GM12892 (cell line): ENCODE results near the gene PROKR1.

ENCODE experiments used
- POLR2A ChIP-seq: IDR thresholded peaks from 2 replicates; pipeline ENCODE4 v1.6.1; 2011; ENCODE audit warnings: low read depth, low read length, control low read depth
- POLR2AphosphoS5 ChIP-seq: IDR thresholded peaks from 2 replicates; pipeline ENCODE4 v1.6.1; 2011; ENCODE audit warnings: low read depth, low read length, control low read depth
- TAF1 ChIP-seq: IDR thresholded peaks from 2 replicates; pipeline ENCODE4 v1.6.1; 2011; ENCODE audit warnings: low read depth, mild to moderate bottlenecking, control low read depth, low read length, borderline replicate concordance

DNA sequence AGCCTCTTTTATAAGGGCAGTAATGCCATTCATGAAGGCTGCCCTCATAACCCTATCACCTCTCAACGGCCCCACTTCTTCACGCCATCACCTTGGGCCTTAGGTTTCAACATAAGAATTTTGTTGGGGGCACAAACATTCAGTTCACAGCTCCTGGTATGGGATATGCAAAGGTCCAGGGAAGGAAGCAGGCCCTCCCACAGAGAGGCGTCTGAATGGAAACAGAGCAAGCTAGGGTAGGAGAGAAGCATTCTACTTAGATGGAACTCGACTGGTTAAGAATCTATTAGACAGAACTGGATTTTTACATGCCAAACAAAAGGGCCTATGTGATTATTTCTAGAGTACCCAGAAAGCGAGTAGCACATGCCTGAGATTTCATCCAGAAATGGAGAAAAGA, 42.8 kb downstream of the PROKR1 start:
- TF ChIP-seq POLR2AphosphoS5 (no peak), TAF1 (no peak), POLR2A (no peak)
